WTC11 (cell line): ENCODE data around the gene SGIP1. TPM values are rescaled to one million over a fixed set of nuclear protein-coding genes. Genes with fewer than 3 reads are reported as not detected.

Source experiments
- ATAC-seq: fragments of 200-7000 bp; cut with Tn5 transposase; 2 replicates; pipeline ENCODE4 v1.10.0; 2021; ENCODE audit warnings: mild to moderate bottlenecking, moderate library complexity
- CTCF ChIA-PET: fragments of 300-600 bp; sonication (Branson Sonifier 250); formaldehyde crosslinking; loops from one replicate; lab custom pipeline; 2021; ENCODE audit warnings: antibody characterized with exemption; lab: Charles Lee
- POLR2A ChIA-PET: fragments of 350-600 bp; sonication (Branson Sonifier 250); formaldehyde crosslinking; loops from one replicate; lab custom pipeline; 2021; ENCODE audit warnings: antibody characterized with exemption; lab: Charles Lee
- DNase-seq: peaks from one replicate; pipeline ENCODE4 v3.0.0; 2021; ENCODE audit warnings: low spot score
- H3K27ac Mint-ChIP-seq: 2 replicates; pipeline ENCODE4 v1.8.0; 2021; ENCODE audit warnings: mixed read lengths
- H3K27me3 Mint-ChIP-seq: 2 replicates; pipeline ENCODE4 v1.8.0; 2021; ENCODE audit warnings: low read depth, mild to moderate bottlenecking, moderate library complexity, mixed read lengths
- H3K36me3 Mint-ChIP-seq: 2 replicates; pipeline ENCODE4 v1.8.0; 2021; ENCODE audit warnings: mixed read lengths
- H3K4me1 Mint-ChIP-seq: 2 replicates; pipeline ENCODE4 v1.8.0; 2022; ENCODE audit warnings: mixed read lengths
- H3K4me3 Mint-ChIP-seq: 2 replicates; pipeline ENCODE4 v1.8.0; 2021; ENCODE audit warnings: mild to moderate bottlenecking, moderate library complexity, mixed read lengths
- H3K9me3 Mint-ChIP-seq: 2 replicates; pipeline ENCODE4 v1.8.0; 2021; ENCODE audit warnings: mixed read lengths
- AR ChIP-seq: fragments of 250-450 bp; sonication (Bioruptor Pico); IDR thresholded peaks from 2 replicates; pipeline ENCODE4 v1.9.0; 2021; ENCODE audit warnings: mild to moderate bottlenecking
- FOXP1 ChIP-seq: sonication (generic); formaldehyde crosslinking; IDR thresholded peaks from 2 replicates; pipeline ENCODE4 v1.8.0; 2022; ENCODE audit warnings: missing genetic modification reagents, mild to moderate bottlenecking, moderate library complexity, borderline replicate concordance
- MXD4 ChIP-seq: fragments of 250-450 bp; sonication (Bioruptor Pico); IDR thresholded peaks from 2 replicates; pipeline ENCODE4 v1.8.0; 2021; ENCODE audit warnings: mild to moderate bottlenecking, moderate library complexity, borderline replicate concordance
- MYBL2 ChIP-seq: sonication (generic); formaldehyde crosslinking; IDR thresholded peaks from 2 replicates; pipeline ENCODE4 v1.8.1; 2023; ENCODE audit warnings: mild to moderate bottlenecking, moderate library complexity, missing genetic modification reagents
- STAT6 ChIP-seq: sonication (generic); formaldehyde crosslinking; conservative IDR thresholded peaks from 2 replicates; pipeline ENCODE4 v1.8.1; 2023; ENCODE audit warnings: mild to moderate bottlenecking, low read depth, missing genetic modification reagents, moderate library complexity
- total RNA-seq: library from RNA; stranded (reverse); gene quantifications from 3 replicates; pipeline ENCODE4 v1.2.3, GENCODE V29; 2021
- TF ChIP-seq, protein P1 (sequence below): fragments of 200-600 bp; IDR thresholded peaks from 2 replicates; pipeline ENCODE4 v1.8.0; 2022; ENCODE audit warnings: antibody characterized with exemption
- TF ChIP-seq, protein P2 (sequence below): sonication (generic); formaldehyde crosslinking; IDR thresholded peaks from 2 replicates; pipeline ENCODE4 v1.8.1; 2023; ENCODE audit warnings: mild to moderate bottlenecking, moderate library complexity, missing genetic modification reagents
- TF ChIP-seq, protein P3 (sequence below): sonication (generic); formaldehyde crosslinking; IDR thresholded peaks from 2 replicates; pipeline ENCODE4 v1.8.1; 2023; ENCODE audit warnings: mild to moderate bottlenecking, missing genetic modification reagents
- TF ChIP-seq, protein P4 (sequence below): sonication (generic); formaldehyde crosslinking; IDR thresholded peaks from 2 replicates; pipeline ENCODE4 v1.8.0; 2023; ENCODE audit warnings: missing genetic modification reagents, mild to moderate bottlenecking, borderline replicate concordance

SGIP1 gene
- total RNA-seq, 1 experiment from 2014 or later: 3.9 TPM

GRCh38 chr1:66525086-66525485 is 8.9 kb upstream of the SGIP1 start:
- POLR2A ChIA-PET: no interaction called here

More at GRCh38 chr1:66525086-66525485, 8.9 kb upstream of the SGIP1 start:
- no peaks in the 10 kb centered on the region for H3K27me3 Mint-ChIP-seq
- no peak overlapping the region for H3K4me3 Mint-ChIP-seq
- peaks cover 3% of the 10 kb centered on the region; the same call in 1 of the 2 replicates for H3K36me3 Mint-ChIP-seq
- peaks cover 12% of the 10 kb centered on the region for H3K4me1 Mint-ChIP-seq
- peaks cover 7% of the 10 kb centered on the region for H3K9me3 Mint-ChIP-seq
- CTCF ChIA-PET: no interaction called here
- no peak overlapping the region for H3K27ac Mint-ChIP-seq
- ATAC-seq (no peak), DNase-seq (no peak)
- TF ChIP-seq, protein P1, sequence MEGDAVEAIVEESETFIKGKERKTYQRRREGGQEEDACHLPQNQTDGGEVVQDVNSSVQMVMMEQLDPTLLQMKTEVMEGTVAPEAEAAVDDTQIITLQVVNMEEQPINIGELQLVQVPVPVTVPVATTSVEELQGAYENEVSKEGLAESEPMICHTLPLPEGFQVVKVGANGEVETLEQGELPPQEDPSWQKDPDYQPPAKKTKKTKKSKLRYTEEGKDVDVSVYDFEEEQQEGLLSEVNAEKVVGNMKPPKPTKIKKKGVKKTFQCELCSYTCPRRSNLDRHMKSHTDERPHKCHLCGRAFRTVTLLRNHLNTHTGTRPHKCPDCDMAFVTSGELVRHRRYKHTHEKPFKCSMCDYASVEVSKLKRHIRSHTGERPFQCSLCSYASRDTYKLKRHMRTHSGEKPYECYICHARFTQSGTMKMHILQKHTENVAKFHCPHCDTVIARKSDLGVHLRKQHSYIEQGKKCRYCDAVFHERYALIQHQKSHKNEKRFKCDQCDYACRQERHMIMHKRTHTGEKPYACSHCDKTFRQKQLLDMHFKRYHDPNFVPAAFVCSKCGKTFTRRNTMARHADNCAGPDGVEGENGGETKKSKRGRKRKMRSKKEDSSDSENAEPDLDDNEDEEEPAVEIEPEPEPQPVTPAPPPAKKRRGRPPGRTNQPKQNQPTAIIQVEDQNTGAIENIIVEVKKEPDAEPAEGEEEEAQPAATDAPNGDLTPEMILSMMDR: no peak
- TF ChIP-seq MYBL2 (no peak), FOXP1 (CRISPR knock-in tag) (no peak), AR (no peak), MXD4 (CRISPR knock-in tag) (no peak), STAT6 (CRISPR knock-in tag) (no peak)
- TF ChIP-seq, protein P2, sequence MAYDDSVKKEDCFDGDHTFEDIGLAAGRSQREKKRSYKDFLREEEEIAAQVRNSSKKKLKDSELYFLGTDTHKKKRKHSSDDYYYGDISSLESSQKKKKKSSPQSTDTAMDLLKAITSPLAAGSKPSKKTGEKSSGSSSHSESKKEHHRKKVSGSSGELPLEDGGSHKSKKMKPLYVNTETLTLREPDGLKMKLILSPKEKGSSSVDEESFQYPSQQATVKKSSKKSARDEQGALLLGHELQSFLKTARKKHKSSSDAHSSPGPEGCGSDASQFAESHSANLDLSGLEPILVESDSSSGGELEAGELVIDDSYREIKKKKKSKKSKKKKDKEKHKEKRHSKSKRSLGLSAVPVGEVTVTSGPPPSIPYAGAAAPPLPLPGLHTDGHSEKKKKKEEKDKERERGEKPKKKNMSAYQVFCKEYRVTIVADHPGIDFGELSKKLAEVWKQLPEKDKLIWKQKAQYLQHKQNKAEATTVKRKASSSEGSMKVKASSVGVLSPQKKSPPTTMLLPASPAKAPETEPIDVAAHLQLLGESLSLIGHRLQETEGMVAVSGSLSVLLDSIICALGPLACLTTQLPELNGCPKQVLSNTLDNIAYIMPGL: no peak
- TF ChIP-seq, protein P3, sequence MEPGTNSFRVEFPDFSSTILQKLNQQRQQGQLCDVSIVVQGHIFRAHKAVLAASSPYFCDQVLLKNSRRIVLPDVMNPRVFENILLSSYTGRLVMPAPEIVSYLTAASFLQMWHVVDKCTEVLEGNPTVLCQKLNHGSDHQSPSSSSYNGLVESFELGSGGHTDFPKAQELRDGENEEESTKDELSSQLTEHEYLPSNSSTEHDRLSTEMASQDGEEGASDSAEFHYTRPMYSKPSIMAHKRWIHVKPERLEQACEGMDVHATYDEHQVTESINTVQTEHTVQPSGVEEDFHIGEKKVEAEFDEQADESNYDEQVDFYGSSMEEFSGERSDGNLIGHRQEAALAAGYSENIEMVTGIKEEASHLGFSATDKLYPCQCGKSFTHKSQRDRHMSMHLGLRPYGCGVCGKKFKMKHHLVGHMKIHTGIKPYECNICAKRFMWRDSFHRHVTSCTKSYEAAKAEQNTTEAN (CRISPR knock-in tag): no peak
- TF ChIP-seq, protein P4, sequence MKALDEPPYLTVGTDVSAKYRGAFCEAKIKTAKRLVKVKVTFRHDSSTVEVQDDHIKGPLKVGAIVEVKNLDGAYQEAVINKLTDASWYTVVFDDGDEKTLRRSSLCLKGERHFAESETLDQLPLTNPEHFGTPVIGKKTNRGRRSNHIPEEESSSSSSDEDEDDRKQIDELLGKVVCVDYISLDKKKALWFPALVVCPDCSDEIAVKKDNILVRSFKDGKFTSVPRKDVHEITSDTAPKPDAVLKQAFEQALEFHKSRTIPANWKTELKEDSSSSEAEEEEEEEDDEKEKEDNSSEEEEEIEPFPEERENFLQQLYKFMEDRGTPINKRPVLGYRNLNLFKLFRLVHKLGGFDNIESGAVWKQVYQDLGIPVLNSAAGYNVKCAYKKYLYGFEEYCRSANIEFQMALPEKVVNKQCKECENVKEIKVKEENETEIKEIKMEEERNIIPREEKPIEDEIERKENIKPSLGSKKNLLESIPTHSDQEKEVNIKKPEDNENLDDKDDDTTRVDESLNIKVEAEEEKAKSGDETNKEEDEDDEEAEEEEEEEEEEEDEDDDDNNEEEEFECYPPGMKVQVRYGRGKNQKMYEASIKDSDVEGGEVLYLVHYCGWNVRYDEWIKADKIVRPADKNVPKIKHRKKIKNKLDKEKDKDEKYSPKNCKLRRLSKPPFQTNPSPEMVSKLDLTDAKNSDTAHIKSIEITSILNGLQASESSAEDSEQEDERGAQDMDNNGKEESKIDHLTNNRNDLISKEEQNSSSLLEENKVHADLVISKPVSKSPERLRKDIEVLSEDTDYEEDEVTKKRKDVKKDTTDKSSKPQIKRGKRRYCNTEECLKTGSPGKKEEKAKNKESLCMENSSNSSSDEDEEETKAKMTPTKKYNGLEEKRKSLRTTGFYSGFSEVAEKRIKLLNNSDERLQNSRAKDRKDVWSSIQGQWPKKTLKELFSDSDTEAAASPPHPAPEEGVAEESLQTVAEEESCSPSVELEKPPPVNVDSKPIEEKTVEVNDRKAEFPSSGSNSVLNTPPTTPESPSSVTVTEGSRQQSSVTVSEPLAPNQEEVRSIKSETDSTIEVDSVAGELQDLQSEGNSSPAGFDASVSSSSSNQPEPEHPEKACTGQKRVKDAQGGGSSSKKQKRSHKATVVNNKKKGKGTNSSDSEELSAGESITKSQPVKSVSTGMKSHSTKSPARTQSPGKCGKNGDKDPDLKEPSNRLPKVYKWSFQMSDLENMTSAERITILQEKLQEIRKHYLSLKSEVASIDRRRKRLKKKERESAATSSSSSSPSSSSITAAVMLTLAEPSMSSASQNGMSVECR (CRISPR knock-in tag): no peak
